Measurements from ENCODE around the gene RBBP7.
A peak's percentile ranks its signal among the peaks of the same experiment; 100 is the strongest.

RBBP7 gene

DNA sequence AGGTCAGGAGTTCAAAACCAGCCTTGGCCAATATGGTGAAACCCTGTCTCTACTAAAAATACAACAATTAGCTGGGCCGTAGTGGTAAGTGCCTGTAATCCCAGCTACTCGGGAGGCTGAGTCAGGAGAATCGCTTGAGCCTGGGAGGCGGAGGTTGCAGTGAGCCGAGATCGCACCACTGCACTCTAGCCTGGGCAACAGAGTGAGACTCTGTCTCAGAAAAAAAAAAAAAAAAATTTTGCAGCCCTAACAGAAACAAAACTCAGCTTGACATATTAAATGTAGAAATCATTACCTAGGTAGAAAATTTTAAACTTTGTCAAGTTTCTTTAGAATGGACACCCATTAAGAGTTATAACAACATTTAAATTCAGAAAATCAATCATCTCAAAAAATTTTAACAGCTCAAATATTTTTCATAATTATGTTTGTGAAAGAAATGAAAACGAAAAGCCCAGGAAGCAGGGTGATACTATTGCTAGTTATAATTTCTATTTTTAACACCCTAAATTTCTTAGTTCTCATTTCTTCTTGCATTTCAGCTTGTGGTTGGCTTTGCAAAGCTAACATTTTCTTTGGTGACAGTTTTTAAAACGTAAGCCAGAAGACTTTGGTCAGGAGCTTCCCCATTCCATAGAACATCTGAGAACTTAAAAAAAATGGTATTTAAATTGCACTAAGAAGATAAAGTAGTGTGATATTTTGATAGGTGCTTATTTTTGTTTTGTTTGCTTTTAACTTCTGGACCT lies 33.3 kb upstream of the RBBP7 start:
- no peak for DNase-seq (ENCODE audit: low read depth)
- H3K4me3 ChIP-seq (replicated peaks; ENCODE audit: low read depth, low read length): no peak overlapping the region
- TF ChIP-seq CTCF (IDR thresholded peaks at IDR 0.05; ENCODE audit: low read length, missing control alignments): no peak

DNA sequence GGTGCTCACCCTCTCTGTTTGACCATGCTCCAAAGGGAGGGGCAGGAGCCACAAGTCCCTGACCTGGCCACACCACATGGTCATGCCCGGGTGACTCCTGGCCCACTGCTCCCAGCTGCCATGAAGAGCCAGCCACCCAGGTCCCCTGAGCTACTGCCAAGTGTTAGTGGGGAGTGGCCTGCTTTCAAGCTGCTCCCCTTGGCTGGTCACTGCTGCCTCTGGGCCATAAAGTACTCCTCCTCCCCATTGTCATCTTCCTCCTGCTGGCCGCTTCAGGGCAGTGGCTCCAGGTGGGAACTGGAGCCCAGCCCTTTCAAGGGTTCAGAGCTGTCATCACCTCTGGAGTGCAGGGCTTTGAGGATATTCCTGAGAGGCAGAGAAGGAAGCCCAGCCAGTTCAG lies 27.3 kb upstream of the RBBP7 start:
- H3K4me3 ChIP-seq (replicated peaks; ENCODE audit: low read depth, low read length): no peak overlapping the region
- DNase-seq (ENCODE audit: low read depth): no peak
- no peak for TF ChIP-seq CTCF (IDR thresholded peaks at IDR 0.05; ENCODE audit: low read length, missing control alignments)

DNA sequence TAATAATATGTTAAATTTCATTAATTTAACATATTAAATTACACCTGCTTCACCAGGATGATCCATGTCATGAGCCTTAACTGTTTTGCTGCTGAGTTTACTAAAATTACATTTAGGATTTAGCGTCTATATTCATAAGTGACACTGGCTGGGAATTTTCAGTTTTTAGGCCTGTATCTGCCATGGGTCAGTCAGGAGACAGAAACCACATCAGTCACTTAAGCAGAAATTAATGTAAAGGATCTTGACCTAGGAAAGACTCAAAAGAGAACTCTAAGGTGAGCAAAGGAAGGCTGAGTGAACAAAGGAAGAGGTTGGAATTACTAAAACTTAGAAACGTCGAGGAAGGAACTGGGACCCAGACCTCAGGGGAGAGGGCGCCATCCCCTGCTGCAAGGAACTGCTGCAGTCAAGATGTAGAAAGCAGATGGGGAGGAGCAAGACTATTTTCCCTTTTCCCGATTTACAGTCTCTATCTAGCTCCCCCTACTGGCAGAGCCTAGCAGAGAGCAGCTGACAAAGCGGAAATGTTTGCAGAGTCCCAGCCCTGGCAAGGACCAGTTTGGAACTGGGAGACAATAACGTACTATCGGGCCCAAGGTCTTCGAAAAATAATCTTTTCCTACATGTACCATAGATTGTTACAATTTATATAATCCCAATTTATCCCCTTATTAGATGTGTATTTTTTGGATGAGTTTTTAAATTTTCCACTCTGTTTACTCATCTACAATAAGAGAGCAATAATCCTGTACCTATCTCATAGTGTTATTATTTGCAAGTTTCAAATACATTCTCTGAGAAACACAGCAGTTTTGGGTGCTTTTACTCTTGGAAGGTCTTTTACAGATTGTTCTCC lies 22.6 kb upstream of the RBBP7 start:
- TF ChIP-seq CTCF (IDR thresholded peaks at IDR 0.05; ENCODE audit: low read length, missing control alignments): peak; percentile 82
- no peak overlapping the region for H3K4me3 ChIP-seq (replicated peaks; ENCODE audit: low read depth, low read length)
- DNase-seq (ENCODE audit: low read depth): peak; percentile 83

- TF ChIP-seq CTCF (IDR thresholded peaks at IDR 0.05; ENCODE audit: low read length, missing control alignments): no peak
- no peak overlapping the region for H3K4me3 ChIP-seq (replicated peaks; ENCODE audit: low read depth, low read length)
- DNase-seq (ENCODE audit: low read depth): no peak
Observed at GRCh38 chrX:16885628-16886027, 15.5 kb upstream of the RBBP7 start.

- no peak for TF ChIP-seq CTCF (IDR thresholded peaks at IDR 0.05; ENCODE audit: low read length, missing control alignments)
- no peak for DNase-seq (ENCODE audit: low read depth)
- H3K4me3 ChIP-seq (replicated peaks; ENCODE audit: low read depth, low read length): no peak overlapping the region
Observed at GRCh38 chrX:16883487-16883804, 13.3 kb upstream of the RBBP7 start.

DNA sequence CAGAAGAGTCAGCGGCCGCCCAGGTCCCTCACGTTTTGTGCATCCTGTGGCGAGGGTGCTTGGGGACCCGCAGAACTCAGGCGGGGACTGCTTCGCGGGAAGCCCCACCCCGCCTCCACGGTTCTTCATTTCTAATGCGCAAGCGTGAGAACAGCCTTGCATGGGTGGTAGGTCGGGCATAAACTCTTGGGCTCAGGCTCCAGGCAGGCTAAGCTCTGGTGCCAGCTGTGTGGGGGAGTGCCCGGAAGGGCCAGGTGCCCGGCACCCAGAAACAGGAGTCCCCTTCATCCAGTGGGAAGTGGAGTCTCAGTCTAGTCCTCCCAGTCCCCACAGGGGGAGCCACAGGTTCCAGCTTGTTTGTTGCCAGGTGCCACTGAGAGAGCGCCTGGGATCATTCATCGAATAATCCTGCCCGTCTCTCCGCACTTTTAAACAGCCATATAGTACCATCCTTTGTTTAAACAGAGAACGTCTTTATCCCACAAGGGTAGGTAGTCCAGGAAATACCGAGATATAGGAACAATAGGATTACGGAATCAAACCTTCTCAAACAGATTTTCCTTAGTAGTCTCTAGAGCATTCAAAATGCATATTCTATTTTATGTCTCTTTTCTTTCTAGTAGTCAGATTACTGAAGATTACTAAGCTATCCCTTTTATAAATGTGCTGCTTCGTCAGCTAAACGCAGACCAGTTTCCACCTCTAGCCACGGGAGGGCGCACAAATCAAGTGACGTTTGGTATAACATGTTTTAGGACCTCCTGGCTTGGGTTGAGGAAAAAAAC lies 12.7 kb upstream of the RBBP7 start:
- peak; percentile 56 for TF ChIP-seq CTCF (IDR thresholded peaks at IDR 0.05; ENCODE audit: low read length, missing control alignments)
- peak; percentile 77 for DNase-seq (ENCODE audit: low read depth)

More for the DNA sequence above, 12.7 kb upstream of the RBBP7 start:
- H3K4me3 ChIP-seq (replicated peaks; ENCODE audit: low read depth, low read length): peak overlapping the region; percentile 53

Data from fibroblast of pulmonary artery (primary cell).